ENCODE measurements around the gene PEMT.

PEMT gene

DNA sequence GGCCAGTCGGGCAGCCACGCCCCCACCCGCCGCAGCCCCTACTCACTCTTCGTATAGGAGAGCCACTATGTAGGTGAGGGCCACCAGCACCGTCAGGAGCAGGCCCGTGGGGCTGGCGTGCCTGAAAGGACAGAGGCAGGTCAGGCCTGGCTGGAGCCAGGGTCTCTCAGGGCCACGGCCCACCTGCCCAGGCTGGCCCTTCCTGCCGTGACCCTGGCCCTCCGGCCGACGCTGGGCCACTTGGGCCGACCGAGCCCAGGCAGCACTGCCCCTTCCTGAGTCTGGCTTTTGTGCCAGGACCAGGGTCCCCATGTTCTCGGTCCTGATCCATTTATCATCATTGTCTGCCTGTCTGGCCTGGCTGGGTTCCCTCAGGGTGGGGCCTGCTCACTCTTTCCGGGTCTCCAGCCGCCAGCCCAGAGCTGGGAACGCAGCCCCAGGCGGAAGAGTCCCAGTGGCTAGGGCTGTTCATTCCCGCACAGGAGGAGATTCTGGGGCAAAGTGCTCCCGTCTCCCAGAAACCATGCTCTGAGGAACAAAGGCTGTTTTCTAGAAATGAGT is 85.2 kb downstream of the PEMT start:
- Histone ChIP-seq H3K27ac (ENCODE audit: low read depth, low read length, poor library complexity, severe bottlenecking) (no peak overlapping the region), H3K4me1 (ENCODE audit: insufficient read depth, low read length, severe bottlenecking) (no peaks in the 10 kb centered on the region), H3K79me2 (ENCODE audit: insufficient read depth, low read length) (no peaks in the 10 kb centered on the region), H3K27me3 (ENCODE audit: insufficient read depth, low read length) (no peaks in the 10 kb centered on the region), H3K4me3 (ENCODE audit: low read depth, low read length, poor library complexity, severe bottlenecking) (no peak overlapping the region), H3K9me3 (ENCODE audit: low read length) (no peaks in the 10 kb centered on the region), H3K9me2 (ENCODE audit: low read depth, low read length) (no peaks in the 10 kb centered on the region), H2AFZ (ENCODE audit: low read length) (no peak overlapping the region), H3K4me2 (ENCODE audit: low read length) (no peak overlapping the region), H3F3A (ENCODE audit: insufficient read depth, low read length) (no peaks in the 10 kb centered on the region), H4K20me1 (ENCODE audit: insufficient read depth, low read length) (no peaks in the 10 kb centered on the region), H3K9ac (ENCODE audit: low read length) (no peak overlapping the region), H3K36me3 (ENCODE audit: insufficient read depth, low read length) (no peaks in the 10 kb centered on the region)
- no peak for TF ChIP-seq EZH2 (IDR thresholded peaks at IDR 0.05; ENCODE audit: borderline replicate concordance, low read length)
- TF ChIP-seq CTCF (IDR thresholded peaks at IDR 0.05; ENCODE audit: low read length) = no peak

- no peak overlapping the region for H3K27ac ChIP-seq (ENCODE audit: low read depth, low read length, poor library complexity, severe bottlenecking)
Measured at GRCh38 chr17:17505610-17506171, 85.8 kb downstream of the PEMT start.

GRCh38 chr17:17505151-17505550 is 86.4 kb downstream of the PEMT start:
- no peaks in the 10 kb centered on the region for H3K4me1 ChIP-seq (ENCODE audit: insufficient read depth, low read length, severe bottlenecking)

More at GRCh38 chr17:17505610-17506171, 85.8 kb downstream of the PEMT start:
- no peaks in the 10 kb centered on the region for H3K9me3 ChIP-seq (ENCODE audit: low read length)
- H3K4me1 ChIP-seq (ENCODE audit: insufficient read depth, low read length, severe bottlenecking) = no peaks in the 10 kb centered on the region
- no peak overlapping the region for H2AFZ ChIP-seq (ENCODE audit: low read length)
- no peaks in the 10 kb centered on the region for H4K20me1 ChIP-seq (ENCODE audit: insufficient read depth, low read length)
- H3F3A ChIP-seq (ENCODE audit: insufficient read depth, low read length) = no peaks in the 10 kb centered on the region
- no peak overlapping the region for H3K9ac ChIP-seq (ENCODE audit: low read length)
- H3K79me2 ChIP-seq (ENCODE audit: insufficient read depth, low read length) = no peaks in the 10 kb centered on the region
- no peak overlapping the region for H3K4me2 ChIP-seq (ENCODE audit: low read length)
- H3K4me3 ChIP-seq (ENCODE audit: low read depth, low read length, poor library complexity, severe bottlenecking) = no peak overlapping the region
- H3K27me3 ChIP-seq (ENCODE audit: insufficient read depth, low read length) = no peaks in the 10 kb centered on the region
- no peaks in the 10 kb centered on the region for H3K9me2 ChIP-seq (ENCODE audit: low read depth, low read length)
- TF ChIP-seq EZH2 (IDR thresholded peaks at IDR 0.05; ENCODE audit: borderline replicate concordance, low read length) = no peak
- H3K36me3 ChIP-seq (ENCODE audit: insufficient read depth, low read length) = no peaks in the 10 kb centered on the region

More at GRCh38 chr17:17505151-17505550, 86.4 kb downstream of the PEMT start:
- Histone ChIP-seq H3K79me2 (ENCODE audit: insufficient read depth, low read length) (no peaks in the 10 kb centered on the region), H3K9ac (ENCODE audit: low read length) (no peak overlapping the region), H4K20me1 (ENCODE audit: insufficient read depth, low read length) (no peaks in the 10 kb centered on the region), H3F3A (ENCODE audit: insufficient read depth, low read length) (no peaks in the 10 kb centered on the region), H3K27ac (ENCODE audit: low read depth, low read length, poor library complexity, severe bottlenecking) (no peak overlapping the region), H3K4me3 (ENCODE audit: low read depth, low read length, poor library complexity, severe bottlenecking) (no peak overlapping the region), H2AFZ (ENCODE audit: low read length) (no peak overlapping the region), H3K27me3 (ENCODE audit: insufficient read depth, low read length) (no peaks in the 10 kb centered on the region), H3K4me2 (ENCODE audit: low read length) (no peak overlapping the region), H3K9me3 (ENCODE audit: low read length) (no peaks in the 10 kb centered on the region), H3K36me3 (ENCODE audit: insufficient read depth, low read length) (no peaks in the 10 kb centered on the region), H3K9me2 (ENCODE audit: low read depth, low read length) (no peaks in the 10 kb centered on the region)
- TF ChIP-seq CTCF (IDR thresholded peaks at IDR 0.05; ENCODE audit: low read length) = no peak
- no peak for TF ChIP-seq EZH2 (IDR thresholded peaks at IDR 0.05; ENCODE audit: borderline replicate concordance, low read length)
